Thyroid gland (tissue), 4 donors: ENCODE results near the gene HDAC9.

Experiments used
- CTCF ChIP-seq, 6 experiments: fragments of 200-600 bp in 3 of 6; fragments of 450-650 bp in 3 of 6; sonication (generic) in 3 of 6; IDR thresholded peaks; one replicate each; pipeline ENCODE4 v1.5.1; 2016 to 2019; ENCODE audit warnings: antibody characterized with exemption in 6 of 6, mild to moderate bottlenecking in 2 of 6, inconsistent platforms in 1 of 6, moderate library complexity in 1 of 6
- POLR2A ChIP-seq, 2 donors: fragments of 450-650 bp; IDR thresholded peaks; one replicate each; pipeline ENCODE4 v1.6.1; 2017; ENCODE audit warnings: antibody characterized with exemption in 2 of 2, mild to moderate bottlenecking in 2 of 2, moderate library complexity in 1 of 2

DNA sequence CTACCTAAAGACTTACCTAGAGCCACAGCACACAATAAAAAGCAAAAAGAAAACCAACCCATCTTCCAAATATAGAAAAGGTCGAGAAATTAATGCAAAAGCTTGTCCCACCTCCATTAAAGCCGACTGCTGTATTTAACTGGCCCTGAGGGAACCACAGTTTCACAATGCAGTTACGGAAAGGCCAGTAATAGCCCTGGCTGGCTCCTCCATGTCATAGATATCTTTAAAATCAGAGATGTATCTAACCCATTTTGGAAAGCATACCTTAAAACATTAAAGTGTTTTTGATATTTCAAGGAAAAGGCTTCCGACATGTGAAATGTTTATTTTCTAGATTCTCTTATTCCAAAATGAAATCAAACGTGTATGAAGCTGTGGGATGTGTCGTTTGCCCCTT lies 23.0 kb downstream of the HDAC9 start:
- TF ChIP-seq POLR2A (IDR thresholded peaks at IDR 0.05) (no peak), CTCF (IDR thresholded peaks at IDR 0.05) (no peak)
